ENCODE results near the gene NDUFS7. TPM values are rescaled to one million over a fixed set of nuclear protein-coding genes. Genes with fewer than 3 reads are reported as not detected.

The NDUFS7 gene
- total and polyA plus RNA-seq, 2 donors (not counting 3 experiments of a cell fraction or from before 2014, with no cell fraction given): 101 to 224 TPM

GRCh38 chr19:1393841-1394240 lies 10.1 kb downstream of the NDUFS7 start:
- dilution Hi-C loops (cut with MboI; ENCODE audit: extremely low pct_ligation_motif_present, low sequenced_read_pairs): no loop called here
- H3K27ac ChIP-seq (ENCODE audit: insufficient read depth, low read depth, low read length): no peak overlapping the region
- DNase-seq (ENCODE audit: low read depth, low spot score): no peak
- no peaks in the 10 kb centered on the region for H4K20me1 ChIP-seq (replicated peaks; ENCODE audit: control insufficient read depth, extremely low read depth, insufficient read depth, low read length)
- ChIA-PET POLR2A (no interaction called here), CTCF (no interaction called here)
- H3K4me2 ChIP-seq (ENCODE audit: insufficient read depth, low read length): no peak overlapping the region
- no peaks in the 10 kb centered on the region for H3K9me1 ChIP-seq (replicated peaks; ENCODE audit: control insufficient read depth, extremely low read depth, insufficient read depth, low read length)
- no peak for TF ChIP-seq FOS (IDR thresholded peaks at IDR 0.05; ENCODE audit: borderline replicate concordance, insufficient read depth, low read length)
- TF ChIP-seq CTCF (IDR thresholded peaks at IDR 0.05; ENCODE audit: extremely low read depth in 1 of 2, insufficient read depth in 1 of 2, low read depth in 1 of 2, low read length in 2 of 2): no peak
- TF ChIP-seq MAX (IDR thresholded peaks at IDR 0.05; ENCODE audit: insufficient read depth, insufficient read length): no peak
- no peak for TF ChIP-seq EZH2 (IDR thresholded peaks at IDR 0.05; ENCODE audit: borderline replicate concordance, low read depth, low read length, severe bottlenecking)
- TF ChIP-seq POLR2A (IDR thresholded peaks at IDR 0.05; ENCODE audit: low read depth, low read length): no peak
- TF ChIP-seq JUN (IDR thresholded peaks at IDR 0.05; ENCODE audit: borderline replicate concordance, insufficient read depth, insufficient read length, low read depth): no peak
- TF ChIP-seq POLR2AphosphoS5 (IDR thresholded peaks at IDR 0.05; ENCODE audit: insufficient read depth, low read depth, low read length): no peak
- no peak for TF ChIP-seq GATA2 (IDR thresholded peaks at IDR 0.05; ENCODE audit: insufficient read depth, insufficient read length, low read depth, low read length)
- TF ChIP-seq MYC (IDR thresholded peaks at IDR 0.05; ENCODE audit: low read depth, low read length): no peak
- intact Hi-C loops (cut with micrococcal nuclease): no loop called here
- no peaks in the 10 kb centered on the region for H3K9me3 ChIP-seq (replicated peaks; ENCODE audit: control insufficient read depth, insufficient read depth, low read length)
- no peak overlapping the region for H2AFZ ChIP-seq (ENCODE audit: low read depth, low read length)
- no peaks in the 10 kb centered on the region for H3K4me1 ChIP-seq (ENCODE audit: control insufficient read depth, extremely low read depth, insufficient read depth, low read length)
- H3K4me3 ChIP-seq (replicated peaks in 1 of 3; ENCODE audit: insufficient read depth in 1 of 3, low read depth in 1 of 3, low read length in 3 of 3): no peak overlapping the region
- no peak for FAIRE-seq
- H3K79me2 ChIP-seq (ENCODE audit: control insufficient read depth, insufficient read depth, low read length): no peaks in the 10 kb centered on the region
- no TSS peak for BruUV-seq (replicated peaks)
- H3K27me3 ChIP-seq (ENCODE audit: control insufficient read depth in 2 of 2, insufficient read depth in 2 of 2, low read length in 2 of 2): no peaks in the 10 kb centered on the region
- no peak overlapping the region for H3K9ac ChIP-seq (replicated peaks; ENCODE audit: extremely low read depth, insufficient read depth, low read length)
- H3K36me3 ChIP-seq (ENCODE audit: control insufficient read depth in 2 of 2, extremely low read depth in 1 of 2, insufficient read depth in 2 of 2, low read length in 2 of 2): peaks cover 3 to 18% of the 10 kb centered on the region in 2 experiments
